HG02870 (cell line): ENCODE measurements around the gene DNAH11.
A peak's percentile ranks its signal among the peaks of the same experiment; 100 is the strongest.
"Not testable (repeated sequence)": the region's sequence is repeated elsewhere in the genome, so short reads cannot be mapped to it uniquely, and the experiment has no call there.

Source experiments
- ATAC-seq: cut with Tn5 transposase; IDR thresholded peaks from one replicate; pipeline ENCODE4 v1.9.1; 2021; ENCODE audit warnings: mild to moderate bottlenecking, moderate library complexity; ENCODE audit not compliant: unreplicated experiment

The DNAH11 gene

GRCh38 chr7:21766218-21766617 is 223.4 kb downstream of the DNAH11 start:
- ATAC-seq = no peak

GRCh38 chr7:21767300-21767900 is 224.6 kb downstream of the DNAH11 start:
- peak; percentile 72 for ATAC-seq

- ATAC-seq = no peak
These were observed 225.4 kb downstream of the DNAH11 start for GRCh38 chr7:21768279-21768678.

- ATAC-seq = no peak
These were observed 228.4 kb downstream of the DNAH11 start for GRCh38 chr7:21771266-21771665.

- ATAC-seq = no peak
These were observed 229.2 kb downstream of the DNAH11 start for GRCh38 chr7:21771906-21772610.

GRCh38 chr7:21773326-21773725 is 230.5 kb downstream of the DNAH11 start:
- ATAC-seq = no peak

GRCh38 chr7:21777921-21778320 is 235.1 kb downstream of the DNAH11 start:
- ATAC-seq = no peak

GRCh38 chr7:21778953-21779352 is 236.1 kb downstream of the DNAH11 start:
- no peak for ATAC-seq

- no peak for ATAC-seq
These were observed 240.2 kb downstream of the DNAH11 start for GRCh38 chr7:21782996-21783395.

- no peak for ATAC-seq
These were observed 242.2 kb downstream of the DNAH11 start for GRCh38 chr7:21784989-21785388.

GRCh38 chr7:21805791-21806190 is 263.0 kb downstream of the DNAH11 start:
- no peak for ATAC-seq

- no peak for ATAC-seq
These were observed 263.5 kb downstream of the DNAH11 start for GRCh38 chr7:21806388-21806787.

GRCh38 chr7:21819048-21819447 is 276.2 kb downstream of the DNAH11 start:
- no peak for ATAC-seq

GRCh38 chr7:21828841-21829240 is 286.0 kb downstream of the DNAH11 start:
- no peak for ATAC-seq

GRCh38 chr7:21829731-21830130 is 286.9 kb downstream of the DNAH11 start:
- ATAC-seq = no peak

- no peak for ATAC-seq
These were observed 301.9 kb downstream of the DNAH11 start for GRCh38 chr7:21844742-21845141.

GRCh38 chr7:21850531-21851285 is 307.9 kb downstream of the DNAH11 start:
- no peak for ATAC-seq

- ATAC-seq = no peak
These were observed 308.7 kb downstream of the DNAH11 start for GRCh38 chr7:21851559-21851967.

- ATAC-seq = not testable (repeated sequence)
These were observed 322.9 kb downstream of the DNAH11 start for GRCh38 chr7:21865631-21866204.

GRCh38 chr7:21866731-21867130 is 323.9 kb downstream of the DNAH11 start:
- ATAC-seq = no peak

GRCh38 chr7:21867226-21867625 is 324.4 kb downstream of the DNAH11 start:
- no peak for ATAC-seq
